Activated CD8-positive, alpha-beta T cell treated with anti-CD3 and anti-CD28 coated beads for 36 hours (primary cell): ENCODE results near the gene CFB. TPM values are rescaled to one million over a fixed set of nuclear protein-coding genes. Genes with fewer than 3 reads are reported as not detected.

Experiments
- ATAC-seq: fragments of 200-7000 bp; cut with Tn5 transposase; one replicate; pipeline ENCODE4 v1.10.0; 2021; ENCODE audit warnings: mild to moderate bottlenecking, moderate library complexity
- CTCF ChIA-PET: fragments of 350-600 bp; sonication (Branson Sonifier 250); formaldehyde crosslinking; loops from one replicate; lab custom pipeline; 2021; ENCODE audit warnings: antibody characterized with exemption; lab: Charles Lee
- POLR2A ChIA-PET: fragments of 350-600 bp; sonication (Branson Sonifier 250); formaldehyde crosslinking; loops from one replicate; lab custom pipeline; 2021; ENCODE audit warnings: antibody characterized with exemption; lab: Charles Lee
- DNase-seq: peaks from one replicate; pipeline ENCODE4 v3.0.0-alpha.2; 2020
- H3K27ac Mint-ChIP-seq: one replicate; pipeline ENCODE4 v1.8.0; 2021; ENCODE audit warnings: mild to moderate bottlenecking, mixed read lengths
- H3K27me3 Mint-ChIP-seq: one replicate; pipeline ENCODE4 v1.8.0; 2021; ENCODE audit warnings: mixed read lengths
- H3K36me3 Mint-ChIP-seq: one replicate; pipeline ENCODE4 v1.8.0; 2021; ENCODE audit warnings: low read depth, mixed read lengths
- H3K4me1 Mint-ChIP-seq: one replicate; pipeline ENCODE4 v1.8.0; 2021; ENCODE audit warnings: low read depth, mixed read lengths
- H3K4me3 Mint-ChIP-seq: one replicate; pipeline ENCODE4 v1.8.0; 2021; ENCODE audit warnings: mild to moderate bottlenecking, moderate library complexity, mixed read lengths
- H3K9me3 Mint-ChIP-seq: one replicate; pipeline ENCODE4 v1.8.0; 2021; ENCODE audit warnings: mixed read lengths
- CTCF ChIP-seq: fragments of 200-600 bp; IDR thresholded peaks from one replicate; pipeline ENCODE4 v1.8.0; 2022; ENCODE audit warnings: antibody characterized with exemption, mild to moderate bottlenecking
- intact Hi-C: fragments of 100-400 bp; cut with micrococcal nuclease; formaldehyde crosslinking; loops from one replicate; pipeline ENCODE4 v1.10.0; 2022
- total RNA-seq, 2 experiments: library from RNA; stranded (reverse); gene quantifications; one replicate each; pipeline ENCODE4 v1.2.3, GENCODE V29; 2021

The CFB gene
- total RNA-seq, 2 experiments from 2014 or later = 0.43 to 0.45 TPM

- TF ChIP-seq CTCF = no peak
- Mint-ChIP-seq H3K36me3 (peaks cover 14% of the 10 kb centered on the region), H3K9me3 (no peaks in the 10 kb centered on the region), H3K27ac (no peak overlapping the region), H3K4me3 (no peak overlapping the region), H3K4me1 (peaks cover 4% of the 10 kb centered on the region), H3K27me3 (no peaks in the 10 kb centered on the region)
- no peak for DNase-seq
- no peak for ATAC-seq
- ChIA-PET CTCF (no interaction called here), POLR2A (interaction anchor here (0.9 to 2.6 kb wide), 2 partner anchors 10 to 21 kb away, joined by 3 to 9 read pairs; partner anchors contain the start of genes NELFE and SKIC2)
- intact Hi-C loops = no loop called here
These were observed 3.0 kb downstream of the CFB start for GRCh38 chr6:31948753-31949413.

- H3K36me3 Mint-ChIP-seq = peaks cover 23% of the 10 kb centered on the region
- no peak overlapping the region for H3K27ac Mint-ChIP-seq
- H3K4me1 Mint-ChIP-seq = peaks cover 4% of the 10 kb centered on the region
- no peaks in the 10 kb centered on the region for H3K9me3 Mint-ChIP-seq
- intact Hi-C loops = no loop called here
- no peak for TF ChIP-seq CTCF
- ATAC-seq = no peak
- no peaks in the 10 kb centered on the region for H3K27me3 Mint-ChIP-seq
- ChIA-PET CTCF (interaction anchor here (1.4 to 3.8 kb wide), 2 partner anchors 52 to 180 kb away, joined by 3 to 13 read pairs; partner anchors contain the start of gene EHMT2), POLR2A (interaction anchor here (2.6 to 3.7 kb wide), 2 partner anchors 9 to 22 kb away, joined by 9 to 32 read pairs; partner anchors contain the start of genes DXO, NELFE and SKIC2)
- no peak for DNase-seq
- H3K4me3 Mint-ChIP-seq = no peak overlapping the region
These were observed 4.1 kb downstream of the CFB start for GRCh38 chr6:31949926-31950548.

GRCh38 chr6:31952140-31952805 lies 6.4 kb downstream of the CFB start:
- no peak overlapping the region for H3K27ac Mint-ChIP-seq
- intact Hi-C loops = no loop called here
- POLR2A ChIA-PET = interaction anchor here (0.6 to 3.7 kb wide), 5 partner anchors 9 to 115 kb away, joined by 3 to 32 read pairs (median 3); partner anchors contain the start of genes DXO and SLC44A4
- TF ChIP-seq CTCF = peak; percentile 68
- CTCF ChIA-PET = interaction anchor here (0.7 to 3.8 kb wide), 23 partner anchors 8 to 450 kb away, joined by 3 to 21 read pairs (median 6); partner anchors contain the start of genes DXO, EHMT2 and LY6G5B
- peak; percentile 60 for DNase-seq
- H3K9me3 Mint-ChIP-seq = no peaks in the 10 kb centered on the region
- peaks cover 3% of the 10 kb centered on the region for H3K4me1 Mint-ChIP-seq
- no peak overlapping the region for H3K4me3 Mint-ChIP-seq
- peaks cover 27% of the 10 kb centered on the region for H3K36me3 Mint-ChIP-seq
- H3K27me3 Mint-ChIP-seq = no peaks in the 10 kb centered on the region
- ATAC-seq = peak; percentile 61

GRCh38 chr6:31952890-31953289 lies 7.0 kb downstream of the CFB start:
- TF ChIP-seq CTCF = no peak
- H3K27ac Mint-ChIP-seq = no peak overlapping the region
- peaks cover 9% of the 10 kb centered on the region for H3K4me1 Mint-ChIP-seq
- no peaks in the 10 kb centered on the region for H3K27me3 Mint-ChIP-seq
- H3K9me3 Mint-ChIP-seq = no peaks in the 10 kb centered on the region
- H3K4me3 Mint-ChIP-seq = no peak overlapping the region
- ChIA-PET POLR2A (interaction anchor here (1.0 to 3.7 kb wide), 2 partner anchors 19 to 115 kb away, joined by 3 to 32 read pairs; partner anchors contain the start of gene DXO), CTCF (interaction anchor here (0.7 to 3.8 kb wide), 21 partner anchors 9 to 451 kb away, joined by 3 to 21 read pairs (median 6); partner anchors contain the start of genes DXO, EHMT2 and LY6G5B)
- intact Hi-C loops = no loop called here
- peaks cover 27% of the 10 kb centered on the region for H3K36me3 Mint-ChIP-seq
- ATAC-seq (no peak), DNase-seq (no peak)
